DLD1 (cell line): ENCODE results near the gene CRYBA2.

ENCODE experiments used
- in situ Hi-C: cut with HindIII; loops from 2 replicates; pipeline ENCODE4 v1.10.0; 2017; ENCODE audit warnings: low sequenced_read_pairs

Gene CRYBA2

DNA sequence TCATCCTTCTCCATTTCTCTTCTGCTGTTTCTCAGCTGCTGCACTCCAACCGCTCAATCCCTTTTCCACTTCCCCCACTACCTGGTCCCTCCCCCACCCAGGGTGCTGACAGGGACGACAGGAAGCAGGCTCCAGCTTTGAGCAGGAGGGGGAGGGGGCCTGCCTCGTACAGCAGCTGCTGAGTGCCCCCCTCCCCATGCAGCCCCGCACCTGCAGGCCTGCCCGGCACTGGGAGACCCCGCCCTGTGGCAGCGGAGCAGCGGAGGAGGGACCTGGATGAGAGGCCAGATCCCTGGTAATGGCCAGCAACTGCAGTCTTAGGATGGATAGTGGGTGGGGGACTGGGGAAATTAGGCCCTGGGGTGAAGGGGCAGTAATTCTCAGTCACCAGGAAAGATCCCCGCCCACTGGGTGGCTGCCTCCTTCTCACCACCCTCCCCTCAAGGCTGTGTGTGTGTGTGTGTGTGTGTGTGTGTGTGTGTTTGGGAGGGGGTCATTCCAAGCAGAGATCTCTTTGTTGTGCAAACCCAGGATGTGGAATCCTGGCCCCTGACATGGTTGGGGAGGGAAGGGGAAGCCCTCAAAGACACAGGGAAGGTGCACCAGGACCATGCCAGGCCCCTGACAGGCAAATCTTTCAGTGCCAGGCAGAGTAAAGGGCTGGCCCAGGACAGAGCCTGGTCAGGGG lies 6.8 kb upstream of the CRYBA2 start:
- in situ Hi-C loops, result no loop called here

DNA sequence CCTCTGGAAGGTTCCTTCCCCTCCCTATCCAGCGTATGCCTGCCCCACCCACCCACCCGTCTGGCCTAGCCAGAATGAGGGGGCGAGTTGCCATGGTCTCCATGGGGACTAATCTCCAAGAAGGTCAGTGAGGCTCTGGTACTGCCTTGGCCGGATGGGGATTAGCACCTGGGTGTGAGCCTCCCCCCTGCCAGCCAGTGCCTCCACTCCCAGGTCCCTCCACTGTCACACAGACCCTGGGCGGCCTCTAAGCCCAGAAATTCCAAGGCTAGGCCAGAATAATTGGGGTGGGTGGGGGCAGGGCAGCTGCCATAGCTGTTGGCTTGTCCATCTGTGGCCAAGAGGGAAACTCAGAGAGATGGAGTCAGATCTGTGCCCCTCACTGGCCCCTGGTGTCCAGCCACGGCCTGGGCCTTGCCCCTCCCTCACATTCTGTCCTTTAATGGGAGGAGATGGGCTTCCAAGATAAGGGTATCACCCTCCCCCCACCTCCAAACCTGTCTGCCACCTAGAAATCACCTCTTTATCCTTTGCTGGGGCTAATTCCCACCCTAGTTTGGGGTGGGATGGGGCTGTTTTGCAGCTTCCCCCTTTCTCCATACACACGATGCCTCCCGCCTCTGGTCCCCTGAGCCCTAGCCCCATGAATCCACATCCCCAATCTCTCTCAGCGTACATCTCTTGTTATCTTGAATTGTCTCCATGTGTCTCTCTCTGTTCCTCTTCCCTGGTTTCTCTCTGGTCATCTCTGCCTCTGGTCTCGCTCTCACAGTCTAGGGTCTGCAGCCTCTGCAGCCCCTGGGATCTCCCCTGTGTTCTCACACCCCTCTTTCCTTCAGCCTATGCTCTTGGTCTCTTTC lies 6.0 kb upstream of the CRYBA2 start:
- in situ Hi-C loops, result no loop called here

DNA sequence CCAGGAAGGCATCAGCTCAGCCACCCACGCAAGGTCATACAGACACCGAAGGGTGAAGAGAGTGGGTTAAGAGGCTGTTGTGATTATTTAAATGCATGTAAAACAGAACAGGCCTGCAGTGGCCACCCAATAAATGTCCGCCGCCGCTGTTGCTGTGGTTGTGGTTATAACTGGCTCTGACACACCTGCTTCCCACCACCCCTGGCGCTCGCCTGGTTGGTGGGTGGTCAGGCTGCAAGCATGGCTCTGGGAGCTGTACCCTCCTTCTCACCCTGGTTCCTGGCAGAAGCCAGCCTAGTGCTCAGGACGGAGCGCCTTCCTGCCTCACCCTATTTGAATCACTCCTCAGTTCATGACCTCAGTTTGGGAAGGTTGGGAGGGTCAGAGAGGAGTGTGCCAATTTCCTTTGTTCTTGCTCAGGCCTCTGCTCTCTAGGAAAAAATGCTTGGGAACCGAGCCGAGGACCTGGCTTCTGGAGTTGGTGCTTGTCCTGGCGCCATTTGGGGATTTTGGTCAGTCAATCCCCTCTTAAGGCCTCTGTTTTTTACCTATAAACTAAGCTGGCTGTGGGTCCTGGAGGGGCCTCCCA lies 5.3 kb upstream of the CRYBA2 start:
- in situ Hi-C loops, result no loop called here

GRCh38 chr2:218997731-218998130 lies 4.5 kb upstream of the CRYBA2 start:
- in situ Hi-C loops, result no loop called here

DNA sequence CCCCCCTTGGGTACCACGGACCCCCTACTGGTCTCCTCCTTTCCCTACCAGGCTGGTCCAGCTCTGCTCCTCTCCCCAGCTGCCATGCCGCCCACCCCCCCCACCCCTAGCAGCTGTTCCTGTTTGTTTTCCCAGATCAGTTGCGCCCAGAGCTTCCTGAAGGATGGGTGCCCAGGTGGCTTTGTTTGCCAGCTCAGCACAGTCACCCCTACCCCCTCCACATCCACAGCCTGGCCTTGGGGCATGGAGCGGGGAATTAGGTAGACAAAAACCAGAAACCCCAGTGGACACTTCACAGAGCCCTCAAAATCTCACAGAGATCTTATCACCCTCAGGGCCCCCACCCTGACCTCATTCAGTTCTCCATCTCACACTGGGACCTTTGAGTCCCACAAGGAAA lies 3.7 kb upstream of the CRYBA2 start:
- in situ Hi-C loops, result no loop called here

GRCh38 chr2:218995972-218996711 lies 2.9 kb upstream of the CRYBA2 start:
- in situ Hi-C loops, result no loop called here

- in situ Hi-C loops, result no loop called here
These were observed 2.3 kb upstream of the CRYBA2 start for GRCh38 chr2:218995561-218995960.

- in situ Hi-C loops, result no loop called here
These were observed 398 bp downstream of the CRYBA2 start for GRCh38 chr2:218992703-218993344.

DNA sequence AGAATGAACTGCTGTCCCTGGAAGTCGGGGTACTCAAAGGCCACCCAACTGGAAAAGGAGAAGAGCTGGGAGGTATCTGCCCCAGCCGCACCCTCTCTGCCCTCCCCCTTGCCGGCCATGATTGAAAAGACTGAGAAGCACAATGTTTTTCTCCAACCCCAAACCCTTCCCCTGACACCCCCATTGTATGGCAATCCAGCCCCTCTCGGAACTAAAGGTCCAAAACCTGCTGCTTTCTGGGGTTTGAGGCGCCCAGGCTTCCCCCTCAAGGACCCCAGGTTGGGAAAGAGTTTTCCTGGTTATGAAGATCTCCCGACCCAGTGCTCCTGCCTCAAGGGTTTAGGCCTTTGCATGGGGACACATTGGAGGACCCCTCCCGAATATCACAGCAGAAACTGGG lies 1.0 kb downstream of the CRYBA2 start:
- in situ Hi-C loops, result no loop called here

GRCh38 chr2:218991674-218992168 lies 1.5 kb downstream of the CRYBA2 start:
- in situ Hi-C loops, result no loop called here

GRCh38 chr2:218990612-218991011 lies 2.6 kb downstream of the CRYBA2 start:
- in situ Hi-C loops, result no loop called here

- in situ Hi-C loops, result no loop called here
These were observed 3.2 kb downstream of the CRYBA2 start for GRCh38 chr2:218990052-218990451.

- in situ Hi-C loops, result no loop called here
These were observed 4.6 kb downstream of the CRYBA2 start for GRCh38 chr2:218988650-218989049.

DNA sequence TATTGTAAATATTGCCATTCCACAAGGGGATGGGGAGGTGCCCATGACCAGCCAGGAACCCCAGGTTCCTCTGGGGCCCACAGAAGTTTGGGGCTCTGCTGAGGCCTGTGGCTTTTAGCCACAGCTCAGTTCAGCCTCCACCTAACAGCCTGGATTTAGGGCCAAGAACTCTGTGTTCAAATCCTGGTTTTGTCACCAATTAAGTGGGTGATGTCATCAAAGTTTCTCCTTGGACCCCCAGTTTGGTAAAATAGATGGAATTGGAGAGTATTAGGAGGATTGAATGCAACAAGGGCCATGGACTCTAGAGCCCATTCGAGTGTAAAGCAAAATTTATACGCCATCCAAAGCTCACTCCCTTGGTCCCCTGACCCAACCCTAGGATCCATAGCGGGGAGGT lies 5.1 kb downstream of the CRYBA2 start:
- in situ Hi-C loops, result no loop called here

DNA sequence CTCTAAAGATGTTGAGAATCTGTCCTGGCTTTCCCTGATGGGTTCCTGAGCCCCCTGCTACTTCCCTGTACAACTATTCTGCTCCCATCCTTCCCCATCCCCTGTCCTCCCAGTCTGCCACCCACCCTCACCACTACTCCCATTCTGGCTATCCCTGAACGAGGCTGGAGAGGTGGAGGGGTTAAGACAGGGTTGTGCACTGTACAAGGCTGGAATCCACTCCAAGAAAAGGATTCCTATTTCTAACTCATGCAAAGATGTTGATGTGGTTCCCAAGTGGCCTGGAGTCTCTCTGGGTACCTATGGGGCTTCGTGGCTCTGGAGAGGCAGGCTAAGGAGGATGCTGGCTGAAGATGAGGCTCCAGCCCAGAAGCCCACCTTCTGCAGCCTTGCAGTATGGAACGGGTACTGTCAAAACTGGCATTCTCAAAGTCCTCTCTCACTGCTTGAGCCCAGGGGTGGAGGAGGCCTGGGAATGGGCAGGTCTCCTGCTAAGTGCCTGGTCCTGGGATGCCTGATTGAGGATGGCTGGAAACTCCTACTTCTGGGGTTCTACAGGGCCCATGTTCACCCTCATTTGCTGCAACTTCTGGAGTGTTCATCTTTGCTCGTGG lies 7.0 kb downstream of the CRYBA2 start:
- in situ Hi-C loops, result no loop called here

DNA sequence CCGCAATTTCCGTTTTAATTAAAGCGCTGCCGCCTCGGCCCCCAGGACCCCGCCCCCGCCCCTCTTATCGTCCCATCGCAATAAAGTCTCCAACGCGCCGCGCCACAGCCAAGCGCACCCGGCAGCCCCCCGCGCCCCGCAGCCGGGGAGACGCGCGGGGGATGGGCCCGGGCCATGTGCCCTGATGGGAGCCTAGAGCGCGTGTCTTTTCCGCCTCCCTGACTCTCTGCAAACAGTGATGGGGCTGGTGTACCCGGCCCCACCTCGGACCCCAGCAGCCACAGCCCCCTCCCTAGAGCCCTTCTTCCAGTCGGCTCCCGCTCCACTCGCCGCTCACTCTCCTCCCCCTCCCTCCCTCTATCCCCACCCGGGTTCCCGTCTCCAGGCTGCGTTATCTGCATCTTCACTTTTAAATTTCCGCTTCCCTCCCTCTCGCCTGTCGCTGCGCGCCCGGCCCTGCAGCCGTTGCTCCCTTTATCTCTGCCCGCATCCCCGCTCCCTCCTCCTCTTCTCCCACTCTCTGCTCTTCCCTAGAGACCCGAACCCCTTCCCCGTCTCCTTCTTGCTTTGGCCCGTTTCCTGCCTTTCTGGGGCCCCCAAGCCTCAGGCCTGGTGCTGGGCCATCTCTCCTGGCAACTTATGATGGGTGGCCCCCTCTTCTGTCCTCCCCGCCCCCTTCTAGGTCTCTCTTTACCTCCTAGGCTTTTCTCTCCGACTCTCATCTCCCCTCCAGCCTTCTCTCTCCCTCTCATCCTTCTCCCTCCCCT lies 7.7 kb downstream of the CRYBA2 start:
- in situ Hi-C loops, result no loop called here

- in situ Hi-C loops, result no loop called here
These were observed 8.2 kb downstream of the CRYBA2 start, which contains the start of gene FEV for GRCh38 chr2:218985021-218985324. Gene FEV, minus strand, starts transcription at chr2:218985184. Its CDS starts 109 bp downstream, at chr2:218985075.

- in situ Hi-C loops, result no loop called here
These were observed 8.8 kb downstream of the CRYBA2 start for GRCh38 chr2:218984239-218985020.

GRCh38 chr2:218983934-218984238 lies 9.3 kb downstream of the CRYBA2 start:
- in situ Hi-C loops, result no loop called here
